HG02623 (cell line): ENCODE measurements around the gene CPXM1.

Experiments used
- ATAC-seq: cut with Tn5 transposase; IDR thresholded peaks from one replicate; pipeline ENCODE4 v1.9.1; 2021; ENCODE audit warnings: moderate library complexity; ENCODE audit not compliant: unreplicated experiment

Gene CPXM1

GRCh38 chr20:2750491-2751251, 49.8 kb downstream of the CPXM1 start:
- no peak for ATAC-seq

DNA sequence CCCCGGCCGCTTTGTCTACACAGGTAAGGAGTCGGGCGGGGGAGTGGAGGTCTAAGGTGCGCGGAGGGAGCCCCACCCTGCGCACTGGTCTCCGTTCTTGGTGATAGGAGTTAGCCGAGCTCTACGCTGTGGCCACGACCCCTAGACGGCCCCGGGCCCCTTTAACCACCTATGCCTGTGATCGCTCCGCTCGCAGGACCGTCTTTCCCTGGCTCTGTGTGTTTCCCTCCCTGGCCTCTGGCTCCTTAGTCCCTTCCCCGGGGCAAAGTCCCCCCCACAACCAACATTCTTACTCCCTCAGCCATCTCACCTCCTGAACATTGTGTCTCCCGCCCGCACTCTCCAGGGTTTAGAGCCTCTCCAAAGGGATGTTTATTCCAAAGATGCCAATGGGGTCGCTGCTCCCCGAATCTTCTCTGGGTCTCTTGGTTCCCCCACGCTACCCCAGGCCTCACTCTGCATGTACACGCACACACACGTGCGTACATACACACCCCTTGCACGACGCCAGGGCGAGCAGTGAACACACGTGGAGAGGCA, 50.4 kb downstream of the CPXM1 start:
- ATAC-seq, result no peak

GRCh38 chr20:2749343-2749950, 51.0 kb downstream of the CPXM1 start:
- no peak for ATAC-seq

DNA sequence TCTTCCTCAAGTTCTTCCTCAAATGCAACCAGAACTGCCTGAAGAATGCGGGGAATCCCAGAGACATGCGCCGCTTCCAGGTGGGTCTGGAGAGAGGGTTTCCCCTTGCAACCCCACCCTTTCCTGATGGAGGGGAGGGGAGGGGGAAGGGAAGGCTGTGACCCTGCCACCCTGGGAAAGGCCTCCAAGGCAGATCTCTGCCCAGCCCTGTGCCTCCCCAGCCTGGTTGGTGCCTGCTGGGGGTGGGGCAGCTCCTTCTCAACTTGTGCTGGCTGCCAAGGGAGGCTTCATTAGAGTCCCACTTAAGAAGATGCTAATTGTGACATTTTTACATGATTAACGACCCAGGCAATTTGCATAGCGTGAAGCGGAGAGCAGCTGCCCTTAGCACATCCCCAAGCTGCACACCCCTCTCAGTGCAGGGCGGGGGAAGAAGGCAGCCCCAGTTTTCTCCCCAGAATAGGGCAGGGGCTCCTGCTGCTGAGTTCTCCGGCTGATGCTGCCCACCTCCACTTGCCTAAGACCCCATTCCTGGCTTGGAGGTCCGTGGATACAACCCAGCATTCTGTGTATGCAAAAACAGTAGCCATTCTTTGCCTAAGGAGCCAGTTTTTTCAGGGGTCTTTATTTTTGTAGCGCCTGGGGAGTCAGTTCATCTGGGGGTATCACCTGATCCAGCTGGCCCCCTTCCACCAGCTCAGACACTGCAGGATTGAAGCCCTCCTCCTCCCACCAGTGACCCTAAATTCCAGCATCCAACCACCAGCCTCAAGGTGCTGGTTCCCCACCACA, 51.7 kb downstream of the CPXM1 start:
- ATAC-seq, result no peak

DNA sequence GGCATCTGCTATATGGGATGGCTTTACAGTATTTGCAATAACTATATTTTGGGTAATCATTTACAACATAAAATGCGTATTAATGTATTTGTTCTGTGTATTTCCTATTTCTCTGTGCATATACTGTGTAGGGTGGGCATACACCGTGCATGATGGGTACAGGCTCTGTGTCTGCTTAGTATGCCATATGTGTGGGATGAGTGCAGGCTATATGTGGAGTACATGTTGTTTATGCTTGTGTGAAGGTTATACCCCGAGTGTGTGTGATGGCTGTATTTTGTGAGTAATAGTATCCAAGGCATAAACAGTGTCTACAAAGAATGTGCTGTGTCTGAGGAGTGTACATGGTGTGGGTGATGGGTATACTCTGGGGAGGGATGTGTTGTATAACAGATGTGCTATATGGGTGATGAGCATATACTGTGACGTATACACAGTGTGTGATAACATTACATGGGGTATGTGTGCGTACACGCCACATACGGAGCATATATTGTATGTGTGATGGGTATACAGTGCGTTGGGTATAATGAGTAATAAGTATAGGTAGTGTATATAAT, 52.7 kb downstream of the CPXM1 start:
- no peak for ATAC-seq

DNA sequence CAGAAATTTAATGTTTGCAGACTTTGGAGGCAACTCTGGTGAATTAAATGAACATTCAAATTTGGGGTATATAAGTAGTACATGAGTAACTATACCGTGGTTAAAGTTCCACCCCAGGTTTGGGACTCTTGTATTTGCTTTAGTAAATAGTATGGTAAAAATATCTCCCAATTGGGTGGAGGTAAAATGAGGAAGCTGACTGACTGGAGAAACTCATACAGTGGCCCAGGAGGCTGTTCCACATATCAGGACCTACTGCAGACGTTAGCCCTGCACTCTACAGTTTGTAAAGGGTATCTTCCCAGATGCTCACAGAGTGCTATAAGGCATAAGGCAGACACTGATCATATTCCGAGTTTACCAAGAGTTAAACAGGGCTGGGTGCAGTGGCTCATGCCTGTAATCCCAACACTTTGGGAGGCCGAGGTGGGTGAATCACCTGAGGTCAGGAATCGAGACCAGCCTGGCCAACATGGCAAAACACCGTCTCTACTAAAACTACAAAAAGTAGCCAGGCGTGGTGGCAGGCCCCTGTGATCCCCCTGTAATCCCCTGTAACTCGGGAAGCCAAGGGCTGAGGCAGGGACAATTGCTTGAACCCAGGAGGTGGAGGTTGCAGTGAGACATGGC, 53.7 kb downstream of the CPXM1 start:
- no peak for ATAC-seq

GRCh38 chr20:2745936-2746635, 54.3 kb downstream of the CPXM1 start:
- ATAC-seq, result no peak

- no peak for ATAC-seq
Observed at GRCh38 chr20:2745060-2745910, 55.1 kb downstream of the CPXM1 start.
